IPS-18c (cell line): ENCODE data around the gene CD200R1.
"Not testable (repeated sequence)": the region's sequence is repeated elsewhere in the genome, so short reads cannot be mapped to it uniquely, and the experiment has no call there.

Source experiments
- H3K4me3 ChIP-seq: 2 replicates; pipeline ENCODE4 v1.7.0; 2013; ENCODE audit warnings: low read depth, mild to moderate bottlenecking, low read length, moderate library complexity; ENCODE audit not compliant: insufficient read depth
- H3K9me3 ChIP-seq: one replicate; pipeline ENCODE4 v1.6.1; 2013; ENCODE audit warnings: mild to moderate bottlenecking, low read length, moderate library complexity; ENCODE audit not compliant: control insufficient read depth, insufficient read depth

The CD200R1 gene

GRCh38 chr3:112925969-112926368, 48.9 kb downstream of the CD200R1 start:
- Histone ChIP-seq H3K4me3 (no peak overlapping the region), H3K9me3 (no peaks in the 10 kb centered on the region)

- H3K9me3 ChIP-seq, result no peaks in the 10 kb centered on the region
- H3K4me3 ChIP-seq, result no peak overlapping the region
Measured at GRCh38 chr3:112925560-112925959, 49.3 kb downstream of the CD200R1 start.

- H3K4me3 ChIP-seq, H3K9me3 ChIP-seq: not testable (repeated sequence)
Measured at GRCh38 chr3:112919541-112919940, 55.4 kb downstream of the CD200R1 start.

- H3K9me3 ChIP-seq, result no peaks in the 10 kb centered on the region
- no peak overlapping the region for H3K4me3 ChIP-seq
Measured at GRCh38 chr3:112908252-112908651, 66.7 kb downstream of the CD200R1 start.

GRCh38 chr3:112904786-112905185, 70.1 kb downstream of the CD200R1 start:
- Histone ChIP-seq H3K9me3 (no peaks in the 10 kb centered on the region), H3K4me3 (no peak overlapping the region)

- no peak overlapping the region for H3K4me3 ChIP-seq
- no peaks in the 10 kb centered on the region for H3K9me3 ChIP-seq
Measured at GRCh38 chr3:112900113-112900512, 74.8 kb downstream of the CD200R1 start.

- H3K9me3 ChIP-seq, result no peaks in the 10 kb centered on the region
- H3K4me3 ChIP-seq, result no peak overlapping the region
Measured at GRCh38 chr3:112897791-112898190, 77.1 kb downstream of the CD200R1 start.

GRCh38 chr3:112894258-112894657, 80.6 kb downstream of the CD200R1 start:
- no peak overlapping the region for H3K4me3 ChIP-seq
- no peaks in the 10 kb centered on the region for H3K9me3 ChIP-seq

- H3K4me3 ChIP-seq, result no peak overlapping the region
- no peaks in the 10 kb centered on the region for H3K9me3 ChIP-seq
Measured at GRCh38 chr3:112889357-112889756, 85.5 kb downstream of the CD200R1 start.

GRCh38 chr3:112888381-112889085, 86.4 kb downstream of the CD200R1 start:
- H3K4me3 ChIP-seq, result no peak overlapping the region
- no peaks in the 10 kb centered on the region for H3K9me3 ChIP-seq

- Histone ChIP-seq H3K4me3 (no peak overlapping the region), H3K9me3 (no peaks in the 10 kb centered on the region)
Measured at GRCh38 chr3:112884678-112885290, 90.1 kb downstream of the CD200R1 start.

GRCh38 chr3:112881891-112882290, 93.0 kb downstream of the CD200R1 start:
- Histone ChIP-seq H3K9me3 (no peaks in the 10 kb centered on the region), H3K4me3 (no peak overlapping the region)

GRCh38 chr3:112875561-112875960, 99.3 kb downstream of the CD200R1 start:
- no peak overlapping the region for H3K4me3 ChIP-seq
- H3K9me3 ChIP-seq, result no peaks in the 10 kb centered on the region

- no peak overlapping the region for H3K4me3 ChIP-seq
Measured at GRCh38 chr3:112874725-112875124, 100.2 kb downstream of the CD200R1 start.

GRCh38 chr3:112873632-112874031, 101.3 kb downstream of the CD200R1 start:
- Histone ChIP-seq H3K9me3 (no peaks in the 10 kb centered on the region), H3K4me3 (no peak overlapping the region)

More at GRCh38 chr3:112874725-112875124, 100.2 kb downstream of the CD200R1 start:
- no peaks in the 10 kb centered on the region for H3K9me3 ChIP-seq

GRCh38 chr3:112871735-112872134, 103.2 kb downstream of the CD200R1 start:
- Histone ChIP-seq H3K9me3 (no peaks in the 10 kb centered on the region), H3K4me3 (no peak overlapping the region)
